Measurements from ENCODE around the gene ISG20L2.

Gene ISG20L2

GRCh38 chr1:156738916-156739315 is 10.3 kb upstream of the ISG20L2 start:
- no peak for TF ChIP-seq CTCF (IDR thresholded peaks at IDR 0.05; ENCODE audit: low read depth, low read length, missing control alignments)
- in situ Hi-C loops (cut with HindIII; ENCODE audit: low sequenced_read_pairs) = no loop called here
- DNase-seq (ENCODE audit: low read depth) = no peak
- H3K4me3 ChIP-seq (ENCODE audit: low read depth, low read length) = no peak overlapping the region

- no peak overlapping the region for H3K4me3 ChIP-seq (ENCODE audit: low read depth, low read length)
- no peak for TF ChIP-seq CTCF (IDR thresholded peaks at IDR 0.05; ENCODE audit: low read depth, low read length, missing control alignments)
- in situ Hi-C loops (cut with HindIII; ENCODE audit: low sequenced_read_pairs) = no loop called here
- no peak for DNase-seq (ENCODE audit: low read depth)
These were observed 9.8 kb upstream of the ISG20L2 start for GRCh38 chr1:156738407-156738806.

- TF ChIP-seq CTCF (IDR thresholded peaks at IDR 0.05; ENCODE audit: low read depth, low read length, missing control alignments) = no peak
- DNase-seq (ENCODE audit: low read depth) = no peak
- no peak overlapping the region for H3K4me3 ChIP-seq (ENCODE audit: low read depth, low read length)
- in situ Hi-C loops (cut with HindIII; ENCODE audit: low sequenced_read_pairs) = no loop called here
These were observed 5.5 kb upstream of the ISG20L2 start for GRCh38 chr1:156733989-156734584.

DNA sequence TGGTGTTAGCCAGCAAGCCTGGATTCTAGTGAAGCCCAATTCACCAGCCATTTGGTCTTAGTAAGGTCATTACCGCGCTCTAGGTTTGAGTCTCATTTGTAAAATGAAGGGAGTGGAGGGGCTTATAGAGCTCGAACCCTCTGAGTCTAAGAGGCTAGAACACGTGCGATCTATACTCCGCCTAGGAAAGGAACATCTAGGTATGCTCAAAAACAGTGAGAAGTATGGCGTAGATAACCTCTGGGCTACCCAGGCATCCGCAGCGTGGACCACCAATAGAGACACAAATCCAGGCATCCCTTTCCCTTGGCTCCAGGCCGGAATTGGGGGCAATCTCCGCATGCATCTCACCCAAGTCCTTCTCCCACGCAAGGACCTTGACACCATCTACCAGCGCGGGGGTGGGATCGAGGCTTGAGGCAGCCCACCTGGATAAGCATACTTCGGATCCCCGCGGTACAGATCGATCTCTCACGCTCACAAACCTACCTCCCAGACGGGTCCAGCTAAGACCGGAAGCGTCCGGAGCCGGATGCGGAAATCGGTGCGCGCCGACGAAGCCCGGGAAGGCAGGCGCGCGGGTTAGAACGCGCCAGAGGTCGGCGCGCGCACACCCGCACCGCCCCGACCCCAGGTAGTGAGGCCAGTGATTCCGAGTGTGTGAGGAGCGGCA is 504 bp downstream of the ISG20L2 start, which contains the start of gene METTL25B:
METTL25B (plus strand) TSS at position 544 of the 673 bp plus-strand sequence. CDS start 636 bp downstream, outside the sequence.
- DNase-seq (ENCODE audit: low read depth) = peak; percentile 48
- in situ Hi-C loops (cut with HindIII; ENCODE audit: low sequenced_read_pairs) = no loop called here

GRCh38 chr1:156727492-156727891 is 1.1 kb downstream of the ISG20L2 start:
- peak overlapping the region; percentile 92 for H3K4me3 ChIP-seq (ENCODE audit: low read depth, low read length)
- DNase-seq (ENCODE audit: low read depth) = no peak
- TF ChIP-seq CTCF (IDR thresholded peaks at IDR 0.05; ENCODE audit: low read depth, low read length, missing control alignments) = no peak
- in situ Hi-C loops (cut with HindIII; ENCODE audit: low sequenced_read_pairs) = no loop called here

More for the DNA sequence above, 504 bp downstream of the ISG20L2 start, which contains the start of gene METTL25B:
- no peak for TF ChIP-seq CTCF (IDR thresholded peaks at IDR 0.05; ENCODE audit: low read depth, low read length, missing control alignments)
- H3K4me3 ChIP-seq (ENCODE audit: low read depth, low read length) = peak within 1 kb of the TSS; percentile 92

DNA sequence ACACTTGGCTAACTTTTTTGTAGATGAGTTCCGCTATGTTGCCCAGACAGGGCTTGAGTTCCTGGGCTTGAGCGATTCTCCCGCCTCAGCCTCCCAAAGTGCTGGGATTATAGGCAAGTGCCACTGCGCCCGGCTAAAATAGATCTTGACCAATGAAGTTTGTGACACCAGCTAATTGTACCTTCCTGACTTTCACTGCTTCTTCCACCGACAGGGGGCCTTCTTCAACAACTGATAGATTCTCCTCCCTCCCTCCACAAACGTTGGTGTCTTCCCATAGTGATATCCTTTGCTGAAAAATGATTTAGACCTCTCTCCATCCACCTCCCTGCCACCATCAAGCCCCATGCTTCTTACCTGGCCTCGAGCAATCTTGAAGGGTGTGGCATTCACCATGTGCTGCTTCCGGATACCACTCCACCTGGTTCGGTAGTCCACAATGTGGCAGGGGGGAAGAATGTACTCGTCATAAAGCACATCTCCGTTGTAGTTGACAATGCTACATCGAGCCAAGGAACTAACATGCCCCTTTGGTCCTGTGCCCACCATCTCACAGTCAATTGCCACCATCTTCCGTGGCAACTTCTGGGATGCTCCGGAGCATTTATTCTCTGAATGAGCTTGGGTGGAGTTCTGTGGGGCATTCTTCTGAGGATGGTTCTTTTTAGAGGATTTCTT is 1.9 kb downstream of the ISG20L2 start:
- in situ Hi-C loops (cut with HindIII; ENCODE audit: low sequenced_read_pairs) = no loop called here
- DNase-seq (ENCODE audit: low read depth) = peak; percentile 41
- H3K4me3 ChIP-seq (ENCODE audit: low read depth, low read length) = peak overlapping the region; percentile 39
- peak; percentile 67 for TF ChIP-seq CTCF (IDR thresholded peaks at IDR 0.05; ENCODE audit: low read depth, low read length, missing control alignments)

All from astrocyte of the cerebellum (primary cell).